ENCODE data around the gene NOVA2. TPM values are rescaled to one million over a fixed set of nuclear protein-coding genes. Genes with fewer than 3 reads are reported as not detected.

The NOVA2 gene
- total RNA-seq, result 34.2 and 35.2 TPM in 2 replicates
- 4.2 and 5.6 TPM in 2 replicates for polyA plus RNA-seq
- polyA plus RNA-seq (2011; cell fraction: cytosol; rRNA removed), result 6.6 and 7.5 TPM in 2 replicates
- polyA plus RNA-seq (2011; cell fraction: nucleus; rRNA removed), result 9.8 and 12.1 TPM in 2 replicates
- polyA plus RNA-seq (2012), result 8.7 and 10.4 TPM in 2 replicates
- 13.0 and 16.1 TPM in 2 replicates for polyA minus RNA-seq
- polyA minus RNA-seq (2011; cell fraction: cytosol; rRNA and poly(A)+ RNA removed), result not detected
- 8.9 and 9.0 TPM in 2 replicates for polyA minus RNA-seq (2011; cell fraction: nucleus; rRNA and poly(A)+ RNA removed)
- percentile 58 among the genes with signal in this experiment for Bru-seq, nascent RNA
- BruChase-seq, experiment 1, labeled RNA remaining after a 6-hour chase, result percentile 94 among the genes with signal in this experiment
- percentile 79 among the genes with signal in this experiment for BruChase-seq, experiment 2, labeled RNA remaining after a 2-hour chase
- long read RNA-seq, partial matches to known transcripts, result 0 of 9 reads
- long read RNA-seq, other reads (novel, unspliced or antisense), result 9 of 9 reads

GRCh38 chr19:45973553-45974338 is at the start of gene NOVA2:
TSS of gene NOVA2 (minus strand) at chr19:45973865. CDS start at chr19:45973351, 514 bp downstream.
- H3K27me3 ChIP-seq (ENCODE audit: control insufficient read depth in 2 of 2, insufficient read depth in 2 of 2, low read length in 2 of 2), result peaks cover 2 to 4% of the 10 kb centered on the region in 2 experiments
- H4K20me1 ChIP-seq (replicated peaks; ENCODE audit: control insufficient read depth, extremely low read depth, insufficient read depth, low read length), result no peaks in the 10 kb centered on the region
- peak within 1 kb of the TSS; percentile 12 for H3K9ac ChIP-seq (replicated peaks; ENCODE audit: extremely low read depth, insufficient read depth, low read length)
- CTCF ChIA-PET, result interaction anchor here (0.7 to 1.4 kb wide), 12 partner anchors 12 to 324 kb away, joined by 3 to 7 read pairs (median 4); partner anchors contain the start of gene CCDC61
- H3K9me3 ChIP-seq (replicated peaks; ENCODE audit: control insufficient read depth, insufficient read depth, low read length), result no peaks in the 10 kb centered on the region
- intact Hi-C loops (cut with micrococcal nuclease) (loop anchor here (1.0 to 5.0 kb wide), 3 partner anchors 17 to 34 kb away; partner anchors contain the start of gene CCDC61), dilution Hi-C loops (cut with MboI; ENCODE audit: extremely low pct_ligation_motif_present, low sequenced_read_pairs) (no loop called here)
- TF ChIP-seq FOS (IDR thresholded peaks at IDR 0.05; ENCODE audit: borderline replicate concordance, insufficient read depth, low read length) (no peak), CTCF (IDR thresholded peaks at IDR 0.05; ENCODE audit: extremely low read depth in 1 of 2, insufficient read depth in 1 of 2, low read depth in 1 of 2, low read length in 2 of 2) (no peak), EZH2 (IDR thresholded peaks at IDR 0.05; ENCODE audit: borderline replicate concordance, low read depth, low read length, severe bottlenecking) (no peak), MAX (IDR thresholded peaks at IDR 0.05; ENCODE audit: insufficient read depth, insufficient read length) (no peak), GATA2 (IDR thresholded peaks at IDR 0.05; ENCODE audit: insufficient read depth, insufficient read length, low read depth, low read length) (no peak), POLR2AphosphoS5 (IDR thresholded peaks at IDR 0.05; ENCODE audit: insufficient read depth, low read depth, low read length) (peak; percentile 45), JUN (IDR thresholded peaks at IDR 0.05; ENCODE audit: borderline replicate concordance, insufficient read depth, insufficient read length, low read depth) (no peak)
- peak; percentile 96 for FAIRE-seq
- no TSS peak for BruUV-seq (replicated peaks)
- H3K79me2 ChIP-seq (ENCODE audit: control insufficient read depth, insufficient read depth, low read length), result peaks cover 9% of the 10 kb centered on the region
- peaks cover 23% of the 10 kb centered on the region for H3K4me1 ChIP-seq (ENCODE audit: control insufficient read depth, extremely low read depth, insufficient read depth, low read length)
- H3K27ac ChIP-seq (ENCODE audit: insufficient read depth, low read depth, low read length), result no peak within 1 kb of the TSS
- peak within 1 kb of the TSS; percentile 52 to 80 (median 68) for H3K4me3 ChIP-seq (replicated peaks in 1 of 3; ENCODE audit: insufficient read depth in 1 of 3, low read depth in 1 of 3, low read length in 3 of 3)
- peaks cover 0 to 1% of the 10 kb centered on the region in 2 experiments for H3K36me3 ChIP-seq (ENCODE audit: control insufficient read depth in 2 of 2, extremely low read depth in 1 of 2, insufficient read depth in 2 of 2, low read length in 2 of 2)
- H3K4me2 ChIP-seq (ENCODE audit: insufficient read depth, low read length), result peak within 1 kb of the TSS; percentile 65
- no peaks in the 10 kb centered on the region for H3K9me1 ChIP-seq (replicated peaks; ENCODE audit: control insufficient read depth, extremely low read depth, insufficient read depth, low read length)
- peak; percentile 95 for DNase-seq (ENCODE audit: low read depth, low spot score)
- H2AFZ ChIP-seq (ENCODE audit: low read depth, low read length), result peak within 1 kb of the TSS; percentile 73
- POLR2A ChIA-PET, result interaction anchor here (0.6 to 0.8 kb wide), 2 partner anchors 16 to 17 kb away, joined by 4 to 6 read pairs; no protein-coding TSS in a partner anchor
